AG09309 (cell line): ENCODE measurements around the gene PRDM1.

ENCODE experiments used
- DNase-seq: peaks from one replicate; pipeline ENCODE4 v3.0.0-alpha.2; 2010; ENCODE audit warnings: low read depth
- H3K4me3 ChIP-seq: 2 replicates; pipeline ENCODE4 v1.5.1; 2011; ENCODE audit warnings: mild to moderate bottlenecking, low read depth, low read length, moderate library complexity; ENCODE audit not compliant: control insufficient read depth
- TF ChIP-seq, protein P1 (sequence below): IDR thresholded peaks from 2 replicates; pipeline ENCODE4 v1.5.1; 2011; ENCODE audit warnings: mild to moderate bottlenecking, low read depth, low read length, inconsistent platforms; ENCODE audit not compliant: insufficient read depth, control insufficient read depth; ENCODE audit errors: missing control alignments

PRDM1 gene

DNA sequence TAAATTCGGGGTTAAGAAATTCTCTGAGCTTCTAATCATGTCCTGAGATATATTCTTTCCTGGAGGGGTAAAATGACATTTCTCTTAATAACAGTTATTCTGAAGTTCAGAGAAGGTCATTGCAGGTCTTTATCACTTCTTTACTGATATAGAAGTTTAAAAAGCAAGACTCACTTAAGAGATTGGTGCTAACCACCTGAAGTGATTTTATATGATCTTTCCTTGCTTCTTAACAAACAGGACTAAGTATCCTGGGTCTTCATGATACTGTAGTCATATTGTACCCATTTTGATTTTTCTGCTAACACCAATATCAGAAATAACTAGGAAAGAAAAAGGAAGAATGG, 39.3 kb upstream of the PRDM1 start:
- TF ChIP-seq, protein P1, sequence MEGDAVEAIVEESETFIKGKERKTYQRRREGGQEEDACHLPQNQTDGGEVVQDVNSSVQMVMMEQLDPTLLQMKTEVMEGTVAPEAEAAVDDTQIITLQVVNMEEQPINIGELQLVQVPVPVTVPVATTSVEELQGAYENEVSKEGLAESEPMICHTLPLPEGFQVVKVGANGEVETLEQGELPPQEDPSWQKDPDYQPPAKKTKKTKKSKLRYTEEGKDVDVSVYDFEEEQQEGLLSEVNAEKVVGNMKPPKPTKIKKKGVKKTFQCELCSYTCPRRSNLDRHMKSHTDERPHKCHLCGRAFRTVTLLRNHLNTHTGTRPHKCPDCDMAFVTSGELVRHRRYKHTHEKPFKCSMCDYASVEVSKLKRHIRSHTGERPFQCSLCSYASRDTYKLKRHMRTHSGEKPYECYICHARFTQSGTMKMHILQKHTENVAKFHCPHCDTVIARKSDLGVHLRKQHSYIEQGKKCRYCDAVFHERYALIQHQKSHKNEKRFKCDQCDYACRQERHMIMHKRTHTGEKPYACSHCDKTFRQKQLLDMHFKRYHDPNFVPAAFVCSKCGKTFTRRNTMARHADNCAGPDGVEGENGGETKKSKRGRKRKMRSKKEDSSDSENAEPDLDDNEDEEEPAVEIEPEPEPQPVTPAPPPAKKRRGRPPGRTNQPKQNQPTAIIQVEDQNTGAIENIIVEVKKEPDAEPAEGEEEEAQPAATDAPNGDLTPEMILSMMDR: no peak
- no peak for DNase-seq
- no peak overlapping the region for H3K4me3 ChIP-seq

DNA sequence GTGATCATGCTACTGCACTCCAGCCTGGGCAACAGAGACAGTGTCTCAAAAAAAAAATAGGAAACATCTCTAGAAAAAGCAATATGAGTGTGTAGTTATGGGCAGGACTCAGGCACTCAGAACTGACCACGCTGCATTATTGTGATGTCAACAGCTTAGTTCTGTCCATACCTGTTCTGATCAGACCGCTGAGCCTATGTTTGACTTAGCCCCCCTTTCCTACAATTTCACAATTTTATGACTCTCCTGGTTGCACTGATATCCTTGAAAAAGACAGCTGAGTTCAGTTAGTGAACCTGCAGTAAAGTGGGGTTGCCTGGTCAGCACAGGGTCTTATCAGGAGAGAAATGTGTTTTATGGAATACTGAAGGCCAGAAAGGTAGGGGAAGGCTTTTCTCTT, 37.8 kb upstream of the PRDM1 start:
- TF ChIP-seq, protein P1: no peak
- DNase-seq: no peak
- H3K4me3 ChIP-seq: no peak overlapping the region

DNA sequence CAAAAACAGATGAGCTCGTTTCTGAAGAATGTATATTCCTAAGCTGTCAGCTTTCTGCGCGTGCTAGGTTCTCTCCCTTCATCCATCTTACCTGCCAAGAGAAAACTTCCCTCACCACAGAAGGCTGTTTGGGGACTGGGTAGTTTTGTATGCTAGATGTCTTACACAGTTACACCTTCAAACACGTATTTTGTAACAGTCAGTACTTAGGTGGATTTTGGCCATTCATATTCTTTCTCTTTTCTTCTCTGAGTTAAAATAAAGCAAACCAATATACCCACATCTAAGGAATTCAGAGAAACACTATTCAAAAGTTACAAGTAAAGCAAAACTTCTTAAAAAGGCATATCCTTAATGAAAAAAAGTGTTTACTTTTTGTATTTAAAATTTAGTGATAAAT, 35.6 kb upstream of the PRDM1 start:
- H3K4me3 ChIP-seq: no peak overlapping the region
- DNase-seq: no peak
- TF ChIP-seq, protein P1: no peak

- TF ChIP-seq, protein P1: no peak
- H3K4me3 ChIP-seq: no peak overlapping the region
- DNase-seq: no peak
Observed at GRCh38 chr6:106051226-106051625, 34.9 kb upstream of the PRDM1 start.

- TF ChIP-seq, protein P1: no peak
- DNase-seq: no peak
- no peak overlapping the region for H3K4me3 ChIP-seq
Observed at GRCh38 chr6:106053484-106054205, 32.5 kb upstream of the PRDM1 start.

DNA sequence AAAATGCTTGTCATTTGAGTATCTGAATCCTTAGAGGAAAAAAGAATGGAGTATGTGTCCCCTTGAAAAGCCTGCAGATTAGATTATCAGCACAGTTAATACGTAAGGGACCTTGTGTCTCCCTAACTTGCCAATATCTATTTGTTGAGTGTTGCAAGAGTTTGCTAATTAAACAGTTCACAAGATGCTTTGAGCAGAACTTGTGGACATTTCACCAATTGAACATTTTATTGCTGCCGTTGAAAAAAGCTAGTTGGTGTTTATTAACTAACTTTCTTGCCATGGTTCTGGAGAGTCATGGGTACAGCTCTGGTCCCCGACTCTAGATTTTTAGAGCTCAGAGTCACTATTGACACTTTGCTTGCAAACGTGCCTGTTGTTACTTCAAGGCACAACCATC, 30.6 kb upstream of the PRDM1 start:
- H3K4me3 ChIP-seq: no peak overlapping the region
- TF ChIP-seq, protein P1: no peak
- DNase-seq: no peak

GRCh38 chr6:106056060-106056745, 29.9 kb upstream of the PRDM1 start:
- no peak for DNase-seq
- TF ChIP-seq, protein P1: no peak
- no peak overlapping the region for H3K4me3 ChIP-seq
